Body of pancreas (tissue), 4 donors: ENCODE measurements around the gene SMPD4.
"Not testable (repeated sequence)": the region's sequence is repeated elsewhere in the genome, so short reads cannot be mapped to it uniquely, and the experiment has no call there.

ENCODE experiments used
- POLR2A ChIP-seq, 3 donors: fragments of 450-650 bp; IDR thresholded peaks; one replicate each; pipeline ENCODE4 v1.6.1; 2016; ENCODE audit warnings: antibody characterized with exemption in 3 of 3, mild to moderate bottlenecking in 2 of 3
- TF ChIP-seq, protein P1 (sequence below), 7 experiments: fragments of 450-650 bp in 4 of 7; fragments of 200-600 bp in 3 of 7; sonication (generic) in 3 of 7; IDR thresholded peaks; one replicate each; pipeline ENCODE4 v1.5.1; 2016 to 2019; ENCODE audit warnings: antibody characterized with exemption in 7 of 7

DNA sequence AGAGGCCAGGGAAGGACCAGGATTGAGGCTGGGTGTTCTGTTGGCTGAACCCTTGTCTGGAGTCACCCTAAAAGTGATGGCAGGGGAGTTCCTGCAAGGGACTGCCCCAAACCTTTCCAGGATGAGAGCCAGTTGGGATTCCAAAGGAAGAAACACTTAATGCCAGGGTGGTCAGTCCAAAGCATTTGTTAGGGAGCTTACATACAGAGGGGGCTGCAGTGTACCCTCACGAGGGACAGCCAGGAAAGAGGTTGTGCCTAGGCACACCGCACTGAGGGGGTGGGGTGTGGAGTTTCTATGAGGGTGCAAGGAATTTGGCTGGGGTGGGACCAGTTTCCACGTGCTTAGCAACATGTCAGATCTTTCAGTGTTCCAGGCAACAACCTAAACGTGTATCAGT lies 7.6 kb upstream of the SMPD4 start:
- TF ChIP-seq, protein P1, sequence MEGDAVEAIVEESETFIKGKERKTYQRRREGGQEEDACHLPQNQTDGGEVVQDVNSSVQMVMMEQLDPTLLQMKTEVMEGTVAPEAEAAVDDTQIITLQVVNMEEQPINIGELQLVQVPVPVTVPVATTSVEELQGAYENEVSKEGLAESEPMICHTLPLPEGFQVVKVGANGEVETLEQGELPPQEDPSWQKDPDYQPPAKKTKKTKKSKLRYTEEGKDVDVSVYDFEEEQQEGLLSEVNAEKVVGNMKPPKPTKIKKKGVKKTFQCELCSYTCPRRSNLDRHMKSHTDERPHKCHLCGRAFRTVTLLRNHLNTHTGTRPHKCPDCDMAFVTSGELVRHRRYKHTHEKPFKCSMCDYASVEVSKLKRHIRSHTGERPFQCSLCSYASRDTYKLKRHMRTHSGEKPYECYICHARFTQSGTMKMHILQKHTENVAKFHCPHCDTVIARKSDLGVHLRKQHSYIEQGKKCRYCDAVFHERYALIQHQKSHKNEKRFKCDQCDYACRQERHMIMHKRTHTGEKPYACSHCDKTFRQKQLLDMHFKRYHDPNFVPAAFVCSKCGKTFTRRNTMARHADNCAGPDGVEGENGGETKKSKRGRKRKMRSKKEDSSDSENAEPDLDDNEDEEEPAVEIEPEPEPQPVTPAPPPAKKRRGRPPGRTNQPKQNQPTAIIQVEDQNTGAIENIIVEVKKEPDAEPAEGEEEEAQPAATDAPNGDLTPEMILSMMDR (IDR thresholded peaks at IDR 0.05), result not testable (repeated sequence)
- TF ChIP-seq POLR2A (IDR thresholded peaks at IDR 0.05), result not testable (repeated sequence)
